Left lung (tissue), 10 donors: ENCODE measurements around the gene RPTOR. TPM values are rescaled to one million over a fixed set of nuclear protein-coding genes. Genes with fewer than 3 reads are reported as not detected.

ENCODE experiments used
- ATAC-seq: fragments of 200-7000 bp; cut with Tn5 transposase; one replicate; pipeline ENCODE4 v1.9.1; 2020; ENCODE audit warnings: moderate library complexity
- DNase-seq, 4 donors: peaks; one replicate each; pipeline ENCODE4 v3.0.0-alpha.2; 2013 to 2020
- H3K27ac ChIP-seq, 2 donors: fragments of 200-600 bp; sonication (generic) in 1 of 2; one replicate each; pipeline versions ENCODE4 v1.5.0 to v1.8.0; 2020 to 2021
- H3K27me3 ChIP-seq, 2 donors: fragments of 200-600 bp; sonication (generic) in 1 of 2; one replicate each; pipeline versions ENCODE4 v1.5.0 to v1.8.0; 2020 to 2021
- H3K36me3 ChIP-seq, 2 donors: fragments of 200-600 bp; sonication (generic) in 1 of 2; one replicate each; pipeline versions ENCODE4 v1.5.0 to v1.8.0; 2020 to 2021
- H3K4me1 ChIP-seq, 2 donors: fragments of 200-600 bp; one replicate each; pipeline ENCODE4 v1.8.0; 2021
- H3K4me3 ChIP-seq, 2 donors: fragments of 200-600 bp; sonication (generic) in 1 of 2; one replicate each; pipeline versions ENCODE4 v1.5.0 to v1.8.0; 2020 to 2021; ENCODE audit warnings: mild to moderate bottlenecking in 1 of 2
- H3K9me3 ChIP-seq, 2 donors: fragments of 200-600 bp; sonication (generic) in 1 of 2; one replicate each; pipeline versions ENCODE4 v1.5.0 to v1.8.0; 2020 to 2021
- intact Hi-C, 2 donors: fragments of 100-400 bp; cut with DNase I; formaldehyde crosslinking; loops; one replicate each; pipeline versions ENCODE4 v1.11.2 to v1.14.2; 2022
- polyA plus RNA-seq, 6 donors: library from polyadenylated mRNA; unstranded; fragments of 120-200 nt; gene quantifications; one replicate each; pipeline ENCODE4 v1.2.1, GENCODE V29; 2013; ENCODE audit not compliant: insufficient read length in 6 of 6
- total RNA-seq, 2 donors: library from RNA; stranded (reverse); fragmentation: NEBNext Ultra II Directional; extraction: Animal tissue kit (Norgen Biotek cat#: 25700); gene quantifications; one replicate each; pipeline ENCODE4 v1.2.1, GENCODE V29; 2021
- TF ChIP-seq, protein P1 (sequence below), 2 donors: fragments of 200-600 bp; sonication (generic) in 1 of 2; IDR thresholded peaks; one replicate each; pipeline versions ENCODE4 v1.5.0 to v1.8.0; 2021; ENCODE audit warnings: antibody characterized with exemption in 2 of 2
- donor health status: DM: no; HTN: yes; CAD: no.
- donor health status: DM: no; HTN: no; CAD: no.

The RPTOR gene
- total and polyA plus RNA-seq, 8 donors = 14.2 to 39.2 (median 20.7) TPM

- TF ChIP-seq, protein P1, sequence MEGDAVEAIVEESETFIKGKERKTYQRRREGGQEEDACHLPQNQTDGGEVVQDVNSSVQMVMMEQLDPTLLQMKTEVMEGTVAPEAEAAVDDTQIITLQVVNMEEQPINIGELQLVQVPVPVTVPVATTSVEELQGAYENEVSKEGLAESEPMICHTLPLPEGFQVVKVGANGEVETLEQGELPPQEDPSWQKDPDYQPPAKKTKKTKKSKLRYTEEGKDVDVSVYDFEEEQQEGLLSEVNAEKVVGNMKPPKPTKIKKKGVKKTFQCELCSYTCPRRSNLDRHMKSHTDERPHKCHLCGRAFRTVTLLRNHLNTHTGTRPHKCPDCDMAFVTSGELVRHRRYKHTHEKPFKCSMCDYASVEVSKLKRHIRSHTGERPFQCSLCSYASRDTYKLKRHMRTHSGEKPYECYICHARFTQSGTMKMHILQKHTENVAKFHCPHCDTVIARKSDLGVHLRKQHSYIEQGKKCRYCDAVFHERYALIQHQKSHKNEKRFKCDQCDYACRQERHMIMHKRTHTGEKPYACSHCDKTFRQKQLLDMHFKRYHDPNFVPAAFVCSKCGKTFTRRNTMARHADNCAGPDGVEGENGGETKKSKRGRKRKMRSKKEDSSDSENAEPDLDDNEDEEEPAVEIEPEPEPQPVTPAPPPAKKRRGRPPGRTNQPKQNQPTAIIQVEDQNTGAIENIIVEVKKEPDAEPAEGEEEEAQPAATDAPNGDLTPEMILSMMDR (IDR thresholded peaks at IDR 0.05) = no peak
- Histone ChIP-seq H3K4me3 (no peak overlapping the region), H3K27me3 (no peaks in the 10 kb centered on the region), H3K27ac (no peak overlapping the region), H3K36me3 (peaks cover 0 to 52% of the 10 kb centered on the region in 2 donors), H3K9me3 (no peaks in the 10 kb centered on the region), H3K4me1 (peaks cover 0 to 4% of the 10 kb centered on the region in 2 donors)
- intact Hi-C loops = no loop called here
- peak in 2 of 4 donors; percentile 24 to 48 for DNase-seq
- ATAC-seq = no peak
Measured at GRCh38 chr17:80878876-80879722, 334.5 kb downstream of the RPTOR start.

GRCh38 chr17:80879723-80880647 is 335.3 kb downstream of the RPTOR start:
- intact Hi-C loops = no loop called here
- DNase-seq = peak in 2 of 4 donors; percentile 27 to 54
- ATAC-seq = no peak
- H3K27ac ChIP-seq = no peak overlapping the region
- peaks cover 0 to 54% of the 10 kb centered on the region in 2 donors for H3K36me3 ChIP-seq
- no peaks in the 10 kb centered on the region for H3K9me3 ChIP-seq
- no peak overlapping the region for H3K4me3 ChIP-seq
- H3K27me3 ChIP-seq = no peaks in the 10 kb centered on the region
- TF ChIP-seq, protein P1 (IDR thresholded peaks at IDR 0.05) = no peak
- H3K4me1 ChIP-seq = peaks cover 0 to 4% of the 10 kb centered on the region in 2 donors

DNA sequence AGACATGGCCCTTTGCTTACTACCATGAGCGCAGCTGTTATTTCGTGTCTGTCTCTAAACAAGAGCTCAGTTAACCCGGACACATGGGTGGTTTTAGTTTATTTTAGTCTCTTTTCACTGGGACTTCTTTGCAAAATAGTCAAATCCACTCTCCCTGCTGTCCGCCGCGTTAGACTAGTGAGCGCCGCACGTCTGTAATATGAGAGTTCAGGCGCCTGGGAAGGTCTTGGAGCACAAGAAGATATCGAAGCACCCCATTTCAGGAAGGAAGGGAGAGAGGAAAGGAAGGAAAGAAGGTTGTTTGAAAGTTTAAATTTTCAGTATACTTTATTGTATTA is 336.0 kb downstream of the RPTOR start:
- ATAC-seq = no peak
- H3K36me3 ChIP-seq = peaks cover 0 to 54% of the 10 kb centered on the region in 2 donors
- H3K27ac ChIP-seq = no peak overlapping the region
- no peaks in the 10 kb centered on the region for H3K27me3 ChIP-seq
- intact Hi-C loops = no loop called here
- H3K4me1 ChIP-seq = peaks cover 0 to 4% of the 10 kb centered on the region in 2 donors
- no peak for DNase-seq
- no peaks in the 10 kb centered on the region for H3K9me3 ChIP-seq
- TF ChIP-seq, protein P1 (IDR thresholded peaks at IDR 0.05) = no peak
- H3K4me3 ChIP-seq = no peak overlapping the region

DNA sequence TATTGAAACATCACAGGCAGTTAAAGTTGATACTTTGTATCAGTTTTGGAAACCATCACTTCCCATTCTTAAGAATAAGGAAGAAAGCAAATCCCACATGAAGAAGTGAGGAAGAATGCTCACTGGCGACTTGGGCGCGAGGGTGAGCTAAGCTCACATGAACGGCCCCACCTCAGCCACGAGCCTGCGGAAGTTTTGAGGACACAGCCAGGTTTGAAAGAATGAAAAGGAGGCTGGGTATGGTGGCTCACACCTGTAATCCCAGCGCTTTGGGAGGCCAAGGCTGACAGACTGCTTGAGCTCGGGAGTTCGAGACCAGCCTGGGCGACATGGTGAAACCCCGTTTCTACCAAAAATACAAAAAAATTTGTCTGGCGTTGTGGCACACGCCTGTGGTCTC is 336.7 kb downstream of the RPTOR start:
- H3K9me3 ChIP-seq = no peaks in the 10 kb centered on the region
- DNase-seq (peak in 2 of 4 donors; percentile 46 to 47), ATAC-seq (no peak)
- H3K27ac ChIP-seq = no peak overlapping the region
- H3K4me1 ChIP-seq = peaks cover 0 to 4% of the 10 kb centered on the region in 2 donors
- H3K27me3 ChIP-seq = no peaks in the 10 kb centered on the region
- no peak overlapping the region for H3K4me3 ChIP-seq
- TF ChIP-seq, protein P1 (IDR thresholded peaks at IDR 0.05) = no peak
- intact Hi-C loops = no loop called here
- H3K36me3 ChIP-seq = peaks cover 0 to 61% of the 10 kb centered on the region in 2 donors

DNA sequence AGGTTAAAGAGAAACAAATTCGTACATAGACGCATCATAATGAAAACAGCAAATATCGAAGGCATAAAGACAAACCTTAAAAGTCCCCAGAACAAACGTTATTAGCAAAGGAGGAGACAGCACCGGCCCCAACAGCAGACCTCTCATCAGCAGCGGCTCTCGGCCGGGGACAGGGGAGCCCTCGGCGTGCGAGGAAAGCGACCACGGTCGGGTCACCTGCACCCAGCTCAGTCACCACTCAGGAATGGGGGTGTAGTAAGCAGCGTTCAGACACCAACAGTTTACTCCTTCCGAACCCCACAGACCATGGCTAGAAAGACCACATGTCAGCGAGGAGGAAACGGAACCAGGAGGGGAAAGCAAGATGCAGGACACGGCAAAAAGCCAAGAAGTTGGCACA is 337.7 kb downstream of the RPTOR start:
- ATAC-seq (no peak), DNase-seq (peak in 2 of 4 donors; percentile 7 to 62)
- Histone ChIP-seq H3K4me1 (peaks cover 0 to 4% of the 10 kb centered on the region in 2 donors), H3K27ac (no peak overlapping the region), H3K9me3 (no peaks in the 10 kb centered on the region), H3K27me3 (no peaks in the 10 kb centered on the region), H3K36me3 (peaks cover 0 to 67% of the 10 kb centered on the region in 2 donors), H3K4me3 (no peak overlapping the region)
- intact Hi-C loops = no loop called here
- TF ChIP-seq, protein P1 (IDR thresholded peaks at IDR 0.05) = no peak
